GM12872 (cell line): Measurements from ENCODE around the gene ZNF846.

Source experiments
- TF ChIP-seq, protein P1 (sequence below): IDR thresholded peaks from 3 replicates; pipeline ENCODE4 v1.5.1; 2011; ENCODE audit warnings: low read depth, mild to moderate bottlenecking, low read length, moderate library complexity; ENCODE audit not compliant: insufficient read depth

ZNF846 gene

DNA sequence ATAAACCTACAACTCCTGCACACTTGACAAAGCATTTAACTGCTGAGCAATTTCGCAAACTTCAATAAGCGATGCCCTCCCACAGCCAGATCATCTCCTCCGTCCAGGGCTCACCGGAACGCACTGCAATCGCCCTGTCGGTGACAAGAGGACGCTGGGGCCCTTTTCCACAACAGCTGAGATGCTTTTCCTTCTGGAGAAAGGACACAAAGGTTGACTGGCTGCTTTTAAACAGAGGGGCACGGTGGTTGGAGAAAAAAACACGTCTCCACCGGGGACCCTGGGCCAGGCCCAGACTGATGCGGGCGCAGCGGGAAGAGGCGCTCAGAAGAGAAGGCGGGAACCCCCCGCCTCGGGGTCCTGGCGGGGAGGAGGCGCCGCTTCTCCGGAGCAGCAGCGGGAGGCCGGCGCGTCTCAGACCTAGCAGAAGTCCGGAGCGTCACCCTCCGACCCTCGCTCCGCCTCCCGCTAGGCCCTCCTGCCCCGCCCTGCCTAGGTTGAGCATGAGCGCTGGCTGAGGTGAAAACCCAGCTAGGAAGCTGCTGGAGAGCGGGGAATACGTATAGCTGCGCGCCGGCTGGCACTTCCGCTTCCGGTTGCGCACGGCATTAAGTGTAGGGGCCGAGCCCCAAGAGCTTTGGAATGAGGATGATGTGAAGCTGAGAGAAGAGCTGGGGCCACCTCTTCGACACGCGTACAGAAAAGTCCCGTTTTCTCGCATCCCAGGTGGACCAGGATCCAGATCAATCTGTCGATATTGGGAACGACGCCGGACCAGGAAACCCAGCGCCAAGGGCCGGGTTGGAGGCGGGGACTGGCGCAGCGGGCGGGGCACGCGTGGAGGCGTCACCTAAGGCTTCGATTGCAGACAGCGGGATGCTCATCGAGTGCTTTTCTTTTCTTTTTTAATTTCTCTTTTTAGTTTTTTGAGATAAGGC, at the start of gene ZNF846:
Gene ZNF846 (minus strand): TSS at position 564 of the 938 bp plus-strand sequence. CDS start 3,788 bp downstream, outside the sequence.
- TF ChIP-seq, protein P1, sequence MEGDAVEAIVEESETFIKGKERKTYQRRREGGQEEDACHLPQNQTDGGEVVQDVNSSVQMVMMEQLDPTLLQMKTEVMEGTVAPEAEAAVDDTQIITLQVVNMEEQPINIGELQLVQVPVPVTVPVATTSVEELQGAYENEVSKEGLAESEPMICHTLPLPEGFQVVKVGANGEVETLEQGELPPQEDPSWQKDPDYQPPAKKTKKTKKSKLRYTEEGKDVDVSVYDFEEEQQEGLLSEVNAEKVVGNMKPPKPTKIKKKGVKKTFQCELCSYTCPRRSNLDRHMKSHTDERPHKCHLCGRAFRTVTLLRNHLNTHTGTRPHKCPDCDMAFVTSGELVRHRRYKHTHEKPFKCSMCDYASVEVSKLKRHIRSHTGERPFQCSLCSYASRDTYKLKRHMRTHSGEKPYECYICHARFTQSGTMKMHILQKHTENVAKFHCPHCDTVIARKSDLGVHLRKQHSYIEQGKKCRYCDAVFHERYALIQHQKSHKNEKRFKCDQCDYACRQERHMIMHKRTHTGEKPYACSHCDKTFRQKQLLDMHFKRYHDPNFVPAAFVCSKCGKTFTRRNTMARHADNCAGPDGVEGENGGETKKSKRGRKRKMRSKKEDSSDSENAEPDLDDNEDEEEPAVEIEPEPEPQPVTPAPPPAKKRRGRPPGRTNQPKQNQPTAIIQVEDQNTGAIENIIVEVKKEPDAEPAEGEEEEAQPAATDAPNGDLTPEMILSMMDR, result no peak

DNA sequence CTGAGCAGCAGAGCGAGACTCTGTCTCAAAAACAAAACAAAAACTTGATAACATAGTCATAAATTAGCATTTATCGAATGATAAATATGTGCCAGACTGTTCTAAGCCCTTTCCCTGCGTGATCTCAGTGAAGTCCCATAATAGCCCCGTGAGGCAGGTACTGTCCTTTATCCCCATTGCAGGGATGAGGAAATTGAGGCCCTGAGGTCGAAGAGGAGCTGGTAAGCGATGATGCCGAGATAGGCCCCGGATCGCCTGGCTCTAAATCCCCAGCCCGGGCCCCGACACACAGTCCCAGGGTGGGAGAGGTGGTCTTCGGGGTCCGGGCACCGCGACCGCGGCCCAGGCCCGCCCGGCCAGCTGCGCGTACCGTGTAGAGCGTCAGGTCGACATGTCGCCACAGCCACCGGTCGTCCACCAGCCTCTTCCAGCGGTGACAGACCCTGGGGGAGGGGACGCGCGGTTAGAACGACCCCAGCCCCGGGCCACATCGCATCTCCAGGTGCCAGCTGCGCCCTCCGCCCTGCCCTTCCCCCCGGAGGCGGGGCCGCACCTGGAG, 49.7 kb upstream of the ZNF846 start:
- TF ChIP-seq, protein P1, result no peak

DNA sequence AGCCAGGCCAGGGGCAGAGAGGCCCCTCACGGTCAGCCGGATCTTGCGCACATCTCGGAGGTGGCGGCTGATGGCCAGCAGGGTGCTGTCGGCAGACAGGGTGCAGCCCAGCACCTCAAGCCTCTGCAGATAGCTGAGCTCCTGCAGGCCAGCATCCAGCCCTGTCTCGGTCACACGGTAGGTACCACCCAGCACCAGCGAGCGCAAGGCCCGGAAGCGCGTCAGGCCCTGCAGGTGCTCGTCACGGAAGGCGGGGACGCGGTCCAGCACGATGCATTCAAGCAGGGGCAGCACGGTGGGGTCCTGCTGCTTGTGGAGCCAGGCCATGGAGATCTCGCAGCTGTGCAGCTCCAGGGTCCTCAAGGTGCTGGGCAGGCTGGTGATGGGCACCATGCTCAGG, 42.6 kb upstream of the ZNF846 start:
- TF ChIP-seq, protein P1, result no peak

DNA sequence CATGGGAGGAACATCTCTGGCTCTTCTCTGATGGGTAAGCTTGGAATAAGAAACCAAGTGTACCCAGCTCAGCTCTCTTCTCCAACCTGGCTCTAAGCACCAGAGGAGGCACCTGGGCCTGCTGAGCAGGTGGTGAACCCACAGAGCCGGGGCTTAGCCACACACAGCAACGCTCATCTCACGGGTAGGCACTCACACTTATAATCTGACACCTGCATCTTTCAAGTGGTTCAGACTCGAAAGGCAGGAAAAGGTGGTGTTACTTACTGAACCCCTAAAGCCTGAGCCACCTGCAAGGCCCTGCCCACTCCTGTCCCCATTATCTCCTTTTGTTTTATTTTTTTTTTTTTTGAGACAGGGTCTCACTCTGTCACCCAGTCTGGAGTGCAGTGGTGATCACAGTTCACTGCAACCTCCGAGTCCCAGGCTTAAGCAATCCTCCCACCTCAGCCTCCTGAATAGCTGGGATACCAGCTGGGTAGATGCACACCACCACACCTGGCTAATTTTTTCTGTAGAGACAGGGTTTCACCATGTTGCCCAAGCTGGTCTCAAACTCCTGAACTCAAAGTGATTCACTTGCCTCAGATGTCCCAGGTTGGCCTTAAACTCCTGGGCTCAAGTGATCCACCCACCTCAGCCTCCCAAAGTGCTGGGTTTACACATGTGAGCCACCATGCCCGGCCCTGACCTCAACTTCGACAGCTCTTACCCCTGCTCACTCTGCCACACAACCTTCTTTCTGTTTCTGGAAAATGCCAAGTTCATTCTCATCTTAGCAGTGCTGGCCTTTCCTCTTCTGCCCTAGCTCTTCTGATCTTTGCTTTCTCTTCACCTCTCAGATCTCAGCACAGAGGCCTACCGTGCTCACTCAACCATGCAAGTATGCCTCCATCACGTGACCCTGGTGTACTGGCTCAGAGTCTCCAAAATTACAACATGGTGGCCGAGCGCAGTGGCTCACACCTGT, 40.6 kb upstream of the ZNF846 start:
- TF ChIP-seq, protein P1, result no peak

DNA sequence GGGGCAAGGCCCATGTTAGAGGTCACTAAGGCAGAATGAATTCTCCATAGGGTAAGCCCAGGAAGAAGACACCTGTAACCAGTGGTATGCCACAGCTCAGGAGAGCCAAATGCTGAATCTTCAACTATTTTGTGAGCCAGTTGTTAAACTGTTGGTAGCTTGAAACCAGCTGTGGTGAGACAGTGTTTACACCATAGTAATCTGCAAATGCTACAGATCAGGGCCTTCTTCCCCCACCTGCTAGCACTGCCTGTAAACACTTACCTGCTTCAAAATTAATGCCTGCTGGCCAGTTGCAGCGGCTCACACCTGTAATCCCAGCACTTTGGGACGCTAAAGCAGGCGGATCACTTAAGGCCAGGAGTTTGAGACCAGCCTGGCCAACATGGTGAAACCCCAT, 38.3 kb upstream of the ZNF846 start:
- TF ChIP-seq, protein P1, result no peak

DNA sequence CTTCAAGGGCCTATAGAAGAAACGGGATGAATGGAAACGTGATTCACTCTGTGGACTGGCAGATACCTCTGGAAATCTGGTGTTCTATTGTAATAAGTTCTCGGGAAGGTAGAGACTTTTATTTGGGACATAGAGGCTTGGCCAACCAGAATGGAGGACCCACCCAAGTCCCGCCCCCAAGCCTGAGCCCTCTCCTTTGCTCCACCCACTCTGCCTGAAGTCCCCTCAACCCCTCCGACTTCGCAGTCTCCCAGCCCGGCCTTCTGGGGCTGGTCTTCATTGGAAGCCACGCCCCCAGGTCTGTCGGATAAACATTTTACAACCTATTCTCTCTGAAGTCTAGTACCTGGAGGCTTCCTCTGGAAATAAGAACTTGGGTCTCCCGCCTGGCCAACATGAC, 33.4 kb upstream of the ZNF846 start:
- TF ChIP-seq, protein P1, result no peak

DNA sequence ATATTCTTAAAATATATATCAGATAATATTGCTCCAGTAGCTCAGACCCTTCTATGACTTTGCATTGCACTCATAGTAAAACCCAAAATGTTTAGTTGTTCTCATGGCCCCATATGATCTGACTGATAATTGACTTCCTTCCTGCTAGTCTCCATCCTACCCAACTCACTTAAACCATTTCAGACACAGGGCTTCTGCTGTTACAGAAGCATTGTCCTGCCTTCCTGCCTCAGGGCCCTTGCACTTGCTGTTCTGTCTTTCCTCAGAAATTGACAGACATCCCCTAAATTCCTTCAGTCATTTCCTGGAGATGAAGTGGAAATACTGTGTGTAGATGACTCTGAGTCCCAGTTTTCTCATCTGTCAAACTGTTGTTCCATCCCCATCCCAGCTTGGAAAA, 30.6 kb upstream of the ZNF846 start:
- TF ChIP-seq, protein P1, result no peak
